Testis (tissue), 2 donors: ENCODE results near the gene DOCK7.

ENCODE experiments used
- CTCF ChIP-seq, 3 experiments: fragments of 450-650 bp in 2 of 3; fragments of 200-600 bp in 1 of 3; sonication (generic) in 1 of 3; IDR thresholded peaks; one replicate each; pipeline ENCODE4 v1.5.1; 2016 to 2019; ENCODE audit warnings: antibody characterized with exemption in 3 of 3, mild to moderate bottlenecking in 2 of 3, moderate library complexity in 1 of 3
- POLR2A ChIP-seq: fragments of 450-650 bp; IDR thresholded peaks from one replicate; pipeline ENCODE4 v1.6.1; 2017; ENCODE audit warnings: antibody characterized with exemption, mild to moderate bottlenecking, moderate library complexity

DNA sequence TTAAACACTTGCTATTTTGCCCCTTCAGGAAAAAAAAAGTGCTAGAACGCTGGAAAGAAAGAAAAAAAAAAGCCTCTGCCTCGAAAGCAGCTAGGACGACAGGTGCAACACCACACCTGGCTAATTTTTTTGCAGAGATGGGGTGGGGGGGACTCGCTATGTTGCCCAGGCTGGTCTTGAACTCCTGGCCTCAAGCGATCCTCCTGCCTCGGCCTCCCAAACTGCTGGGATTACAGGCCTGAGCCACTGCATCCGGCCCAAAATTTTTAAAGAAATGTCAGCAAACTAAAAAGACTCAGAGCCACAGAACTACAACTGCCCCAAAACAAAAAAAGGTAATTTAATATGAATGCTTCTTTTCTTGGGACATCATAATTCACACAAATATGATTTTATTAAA lies 1.4 kb downstream of the DOCK7 start:
- TF ChIP-seq CTCF (IDR thresholded peaks at IDR 0.05) (no peak), POLR2A (no peak)
